NCI-H510A treated with DMSO at 0.1 percent for 48 hours (cell line): ENCODE data around the gene ABCA13.

ENCODE experiments used
- DNase-seq: peaks from one replicate; lab custom pipeline; 2025; lab: John Stamatoyannopoulos, UW

The ABCA13 gene

GRCh38 chr7:48637382-48637781 lies 466.1 kb downstream of the ABCA13 start:
- no peak for DNase-seq

- DNase-seq: no peak
Observed at GRCh38 chr7:48638041-48638440, 466.8 kb downstream of the ABCA13 start.

- no peak for DNase-seq
Observed at GRCh38 chr7:48643431-48644013, 472.3 kb downstream of the ABCA13 start.

GRCh38 chr7:48658138-48658537 lies 486.9 kb downstream of the ABCA13 start:
- no peak for DNase-seq

- no peak for DNase-seq
Observed at GRCh38 chr7:48660306-48660870, 489.1 kb downstream of the ABCA13 start.

GRCh38 chr7:48664241-48664640 lies 493.0 kb downstream of the ABCA13 start:
- DNase-seq: no peak

GRCh38 chr7:48665353-48666135 lies 494.3 kb downstream of the ABCA13 start:
- DNase-seq: no peak

GRCh38 chr7:48667407-48667806 lies 496.1 kb downstream of the ABCA13 start:
- DNase-seq: no peak

- no peak for DNase-seq
Observed at GRCh38 chr7:48671656-48672055, 500.4 kb downstream of the ABCA13 start.

- DNase-seq: no peak
Observed at GRCh38 chr7:48681006-48681405, 509.7 kb downstream of the ABCA13 start.

- DNase-seq: no peak
Observed at GRCh38 chr7:48691788-48692187, 520.5 kb downstream of the ABCA13 start.
